ENCODE data around the gene CAMKK2. TPM values are rescaled to one million over a fixed set of nuclear protein-coding genes. Genes with fewer than 3 reads are reported as not detected.

The CAMKK2 gene
- polyA plus RNA-seq, 1 of the 3 experiments (the other 2 are of a cell fraction), result 23.6 TPM

- POLR2A ChIA-PET, result interaction anchor here (1.0 kb wide), 1 partner anchor 21 kb away, joined by 3 read pairs; no protein-coding TSS in a partner anchor
- CTCF ChIA-PET, result interaction anchor here (12.4 kb wide), 1 partner anchor 114 kb away, joined by 192 read pairs; no protein-coding TSS in a partner anchor
- H3K4me2 ChIP-seq, result no peak overlapping the region
Observed at GRCh38 chr12:121330195-121330594, 33.7 kb upstream of the CAMKK2 start.

More at GRCh38 chr12:121330195-121330594, 33.7 kb upstream of the CAMKK2 start:
- H3K79me2 ChIP-seq (ENCODE audit: insufficient read depth), result no peaks in the 10 kb centered on the region
- H3K9me2 ChIP-seq, result no peaks in the 10 kb centered on the region
- H3K9ac ChIP-seq, result no peak overlapping the region
- H3K27me3 ChIP-seq (ENCODE audit: insufficient read depth), result no peaks in the 10 kb centered on the region
- H2AFZ ChIP-seq (ENCODE audit: low read depth), result no peak overlapping the region
- DNase-seq, result no peak
- TF ChIP-seq MEF2A (IDR thresholded peaks at IDR 0.05; ENCODE audit: borderline replicate concordance, low read depth), result no peak
- no peak for TF ChIP-seq SMC3 (IDR thresholded peaks at IDR 0.05; ENCODE audit: low read depth, low read length)
- TF ChIP-seq POLR2AphosphoS5 (IDR thresholded peaks at IDR 0.05; ENCODE audit: low read depth, low read length), result no peak
- TF ChIP-seq, protein P1, sequence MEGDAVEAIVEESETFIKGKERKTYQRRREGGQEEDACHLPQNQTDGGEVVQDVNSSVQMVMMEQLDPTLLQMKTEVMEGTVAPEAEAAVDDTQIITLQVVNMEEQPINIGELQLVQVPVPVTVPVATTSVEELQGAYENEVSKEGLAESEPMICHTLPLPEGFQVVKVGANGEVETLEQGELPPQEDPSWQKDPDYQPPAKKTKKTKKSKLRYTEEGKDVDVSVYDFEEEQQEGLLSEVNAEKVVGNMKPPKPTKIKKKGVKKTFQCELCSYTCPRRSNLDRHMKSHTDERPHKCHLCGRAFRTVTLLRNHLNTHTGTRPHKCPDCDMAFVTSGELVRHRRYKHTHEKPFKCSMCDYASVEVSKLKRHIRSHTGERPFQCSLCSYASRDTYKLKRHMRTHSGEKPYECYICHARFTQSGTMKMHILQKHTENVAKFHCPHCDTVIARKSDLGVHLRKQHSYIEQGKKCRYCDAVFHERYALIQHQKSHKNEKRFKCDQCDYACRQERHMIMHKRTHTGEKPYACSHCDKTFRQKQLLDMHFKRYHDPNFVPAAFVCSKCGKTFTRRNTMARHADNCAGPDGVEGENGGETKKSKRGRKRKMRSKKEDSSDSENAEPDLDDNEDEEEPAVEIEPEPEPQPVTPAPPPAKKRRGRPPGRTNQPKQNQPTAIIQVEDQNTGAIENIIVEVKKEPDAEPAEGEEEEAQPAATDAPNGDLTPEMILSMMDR (IDR thresholded peaks at IDR 0.05), result no peak
- TF ChIP-seq YY1 (IDR thresholded peaks at IDR 0.05; ENCODE audit: low read depth), result no peak
- TF ChIP-seq IRF3 (IDR thresholded peaks at IDR 0.05; ENCODE audit: low read depth, low read length), result no peak
- TF ChIP-seq NRF1 (IDR thresholded peaks at IDR 0.05; ENCODE audit: low read depth, low read length), result no peak
- TF ChIP-seq MXI1 (IDR thresholded peaks at IDR 0.05; ENCODE audit: low read depth, low read length), result no peak
- no peak for TF ChIP-seq EZH2phosphoT487 (IDR thresholded peaks at IDR 0.05; ENCODE audit: borderline replicate concordance, low read depth)
- TF ChIP-seq TAF1 (IDR thresholded peaks at IDR 0.05; ENCODE audit: borderline replicate concordance, low read depth, low read length), result no peak
- TF ChIP-seq, protein P2, sequence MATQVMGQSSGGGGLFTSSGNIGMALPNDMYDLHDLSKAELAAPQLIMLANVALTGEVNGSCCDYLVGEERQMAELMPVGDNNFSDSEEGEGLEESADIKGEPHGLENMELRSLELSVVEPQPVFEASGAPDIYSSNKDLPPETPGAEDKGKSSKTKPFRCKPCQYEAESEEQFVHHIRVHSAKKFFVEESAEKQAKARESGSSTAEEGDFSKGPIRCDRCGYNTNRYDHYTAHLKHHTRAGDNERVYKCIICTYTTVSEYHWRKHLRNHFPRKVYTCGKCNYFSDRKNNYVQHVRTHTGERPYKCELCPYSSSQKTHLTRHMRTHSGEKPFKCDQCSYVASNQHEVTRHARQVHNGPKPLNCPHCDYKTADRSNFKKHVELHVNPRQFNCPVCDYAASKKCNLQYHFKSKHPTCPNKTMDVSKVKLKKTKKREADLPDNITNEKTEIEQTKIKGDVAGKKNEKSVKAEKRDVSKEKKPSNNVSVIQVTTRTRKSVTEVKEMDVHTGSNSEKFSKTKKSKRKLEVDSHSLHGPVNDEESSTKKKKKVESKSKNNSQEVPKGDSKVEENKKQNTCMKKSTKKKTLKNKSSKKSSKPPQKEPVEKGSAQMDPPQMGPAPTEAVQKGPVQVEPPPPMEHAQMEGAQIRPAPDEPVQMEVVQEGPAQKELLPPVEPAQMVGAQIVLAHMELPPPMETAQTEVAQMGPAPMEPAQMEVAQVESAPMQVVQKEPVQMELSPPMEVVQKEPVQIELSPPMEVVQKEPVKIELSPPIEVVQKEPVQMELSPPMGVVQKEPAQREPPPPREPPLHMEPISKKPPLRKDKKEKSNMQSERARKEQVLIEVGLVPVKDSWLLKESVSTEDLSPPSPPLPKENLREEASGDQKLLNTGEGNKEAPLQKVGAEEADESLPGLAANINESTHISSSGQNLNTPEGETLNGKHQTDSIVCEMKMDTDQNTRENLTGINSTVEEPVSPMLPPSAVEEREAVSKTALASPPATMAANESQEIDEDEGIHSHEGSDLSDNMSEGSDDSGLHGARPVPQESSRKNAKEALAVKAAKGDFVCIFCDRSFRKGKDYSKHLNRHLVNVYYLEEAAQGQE (IDR thresholded peaks at IDR 0.05; ENCODE audit: low read depth, low read length), result no peak
- no peak for TF ChIP-seq JUND (IDR thresholded peaks at IDR 0.05)
- no peak for TF ChIP-seq FOXM1 (IDR thresholded peaks at IDR 0.05; ENCODE audit: low read depth)
- no peak for TF ChIP-seq NFIC (IDR thresholded peaks at IDR 0.05; ENCODE audit: borderline replicate concordance)
- no peak overlapping the region for H3K4me3 ChIP-seq (ENCODE audit: low read depth in 2 of 2, low read length in 1 of 2)
- 95% methylated on average over 4 of the region's 4 CpGs for WGBS (ENCODE audit: low lambda C conversion rate)
- H3K9me3 ChIP-seq, result no peaks in the 10 kb centered on the region
- H3K36me3 ChIP-seq (replicated peaks in 1 of 2; ENCODE audit: control insufficient read depth in 1 of 2, insufficient read depth in 2 of 2, low read length in 1 of 2), result peaks cover 59 to 77% of the 10 kb centered on the region in 2 experiments
- H3F3A ChIP-seq (replicated peaks; ENCODE audit: insufficient read depth), result peaks cover 5% of the 10 kb centered on the region
- H3K27ac ChIP-seq (ENCODE audit: low read depth in 2 of 2, low read length in 1 of 2), result no peak overlapping the region
- H3K4me1 ChIP-seq (ENCODE audit: control insufficient read depth in 1 of 2, insufficient read depth in 2 of 2, low read depth in 1 of 2, low read length in 1 of 2), result peaks cover 0 to 24% of the 10 kb centered on the region in 2 experiments; a peak in 2 of 4 replicates
- no peaks in the 10 kb centered on the region for H4K20me1 ChIP-seq (ENCODE audit: insufficient read depth)
